DOHH2 (cell line): ENCODE measurements around the gene PRSS38.

ENCODE experiments used
- H3F3A ChIP-seq: fragments of 200-600 bp; sonication (generic), shearing (Covaris generic); 2 replicates; pipeline ENCODE4 v1.6.0; 2016; ENCODE audit warnings: antibody characterized with exemption, mild to moderate bottlenecking; ENCODE audit not compliant: control insufficient read depth, insufficient read depth
- H3K27ac ChIP-seq: fragments of 200-600 bp; sonication (generic); 2 replicates; pipeline ENCODE4 v1.5.1; 2014; ENCODE audit warnings: low read depth, mild to moderate bottlenecking, low read length, moderate library complexity
- H3K27me3 ChIP-seq: fragments of 200-600 bp; sonication (generic); 2 replicates; pipeline ENCODE4 v1.6.1; 2014; ENCODE audit warnings: mild to moderate bottlenecking, low read length, mixed read lengths; ENCODE audit not compliant: control insufficient read depth
- H3K36me3 ChIP-seq: fragments of 200-600 bp; sonication (generic); 2 replicates; pipeline ENCODE4 v1.6.1; 2014; ENCODE audit warnings: mild to moderate bottlenecking, low read length, moderate library complexity, mixed read lengths; ENCODE audit not compliant: control insufficient read depth
- H3K4me1 ChIP-seq: fragments of 200-600 bp; sonication (generic); 2 replicates; pipeline ENCODE4 v1.6.1; 2014; ENCODE audit warnings: mild to moderate bottlenecking, low read length, mixed read lengths; ENCODE audit not compliant: control insufficient read depth
- H3K4me2 ChIP-seq: fragments of 200-600 bp; sonication (generic); 2 replicates; pipeline ENCODE4 v1.6.0; 2014; ENCODE audit warnings: mild to moderate bottlenecking, low read length, moderate library complexity
- H3K4me3 ChIP-seq: fragments of 200-600 bp; sonication (generic); 2 replicates; pipeline ENCODE4 v1.5.1; 2014; ENCODE audit warnings: mild to moderate bottlenecking, low read length, mixed read lengths
- H3K79me2 ChIP-seq: fragments of 200-600 bp; sonication (generic); 2 replicates; pipeline ENCODE4 v1.6.1; 2014; ENCODE audit warnings: mild to moderate bottlenecking, low read length, mixed read lengths; ENCODE audit not compliant: control insufficient read depth
- H3K9me2 ChIP-seq: fragments of 200-600 bp; sonication (generic); replicated peaks from 2 replicates; pipeline ENCODE4 v1.6.1; 2014; ENCODE audit warnings: mild to moderate bottlenecking, low read length, mixed read lengths; ENCODE audit not compliant: control insufficient read depth
- H3K9me3 ChIP-seq: fragments of 200-600 bp; sonication (generic); 2 replicates; pipeline ENCODE4 v1.6.1; 2014; ENCODE audit warnings: antibody characterized with exemption, low read length, mixed read lengths; ENCODE audit not compliant: control insufficient read depth, insufficient read depth
- H4K20me1 ChIP-seq: fragments of 200-600 bp; sonication (generic); 2 replicates; pipeline ENCODE4 v1.6.0; 2014; ENCODE audit warnings: low read depth, mild to moderate bottlenecking, antibody characterized with exemption, low read length, moderate library complexity; ENCODE audit not compliant: control insufficient read depth, insufficient read depth
- EZH2phosphoT487 ChIP-seq: fragments of 200-600 bp; sonication (generic); IDR thresholded peaks from 2 replicates; pipeline ENCODE4 v1.6.1; 2017; ENCODE audit warnings: borderline replicate concordance, mild to moderate bottlenecking, antibody characterized with exemption, low read length, moderate library complexity, mixed read lengths
- TF ChIP-seq, protein P1 (sequence below): fragments of 200-600 bp; sonication (generic); IDR thresholded peaks from one replicate; pipeline ENCODE4 v1.5.1; 2014; ENCODE audit warnings: antibody characterized with exemption, mild to moderate bottlenecking, low read depth, low read length; ENCODE audit not compliant: poor library complexity, severe bottlenecking

Gene PRSS38

DNA sequence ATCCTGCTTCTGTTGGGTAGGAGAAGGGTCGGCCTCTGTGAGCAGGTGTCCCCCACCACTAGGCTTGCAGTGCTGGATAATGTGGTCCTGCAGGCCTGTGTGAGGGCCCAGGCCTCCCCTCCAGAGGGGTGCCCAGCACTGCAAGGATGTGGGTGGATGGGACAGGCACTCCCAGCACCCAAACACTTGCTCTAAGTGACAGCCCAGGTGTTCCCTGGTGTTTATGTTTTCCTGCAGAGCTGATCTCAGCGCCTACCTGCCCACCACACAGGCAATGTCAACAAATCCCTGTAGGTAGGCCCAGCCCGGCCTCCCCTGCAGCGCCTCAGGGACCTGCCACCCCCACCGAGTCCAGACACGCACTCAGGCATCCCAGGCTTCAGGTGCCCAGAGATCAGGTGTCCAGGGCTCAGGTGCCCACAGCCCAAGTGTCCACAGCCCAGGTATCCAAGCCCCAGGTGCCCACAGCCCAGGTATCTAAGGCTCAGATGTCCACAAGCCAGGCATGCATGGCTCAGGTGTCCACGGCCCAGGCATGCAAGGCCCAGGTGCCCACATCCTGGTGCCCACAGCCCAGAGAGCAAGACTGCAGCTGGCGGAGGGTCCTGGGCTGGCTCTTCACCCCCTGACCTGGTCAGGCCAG lies 73.0 kb downstream of the PRSS38 start:
- no peaks in the 10 kb centered on the region for H3K79me2 ChIP-seq
- H3K27ac ChIP-seq: no peak overlapping the region
- no peaks in the 10 kb centered on the region for H3K4me1 ChIP-seq
- no peaks in the 10 kb centered on the region for H3K9me3 ChIP-seq
- H3K9me2 ChIP-seq: no peaks in the 10 kb centered on the region
- H3F3A ChIP-seq: no peaks in the 10 kb centered on the region
- no peak overlapping the region for H3K4me2 ChIP-seq
- no peak for TF ChIP-seq EZH2phosphoT487
- TF ChIP-seq, protein P1, sequence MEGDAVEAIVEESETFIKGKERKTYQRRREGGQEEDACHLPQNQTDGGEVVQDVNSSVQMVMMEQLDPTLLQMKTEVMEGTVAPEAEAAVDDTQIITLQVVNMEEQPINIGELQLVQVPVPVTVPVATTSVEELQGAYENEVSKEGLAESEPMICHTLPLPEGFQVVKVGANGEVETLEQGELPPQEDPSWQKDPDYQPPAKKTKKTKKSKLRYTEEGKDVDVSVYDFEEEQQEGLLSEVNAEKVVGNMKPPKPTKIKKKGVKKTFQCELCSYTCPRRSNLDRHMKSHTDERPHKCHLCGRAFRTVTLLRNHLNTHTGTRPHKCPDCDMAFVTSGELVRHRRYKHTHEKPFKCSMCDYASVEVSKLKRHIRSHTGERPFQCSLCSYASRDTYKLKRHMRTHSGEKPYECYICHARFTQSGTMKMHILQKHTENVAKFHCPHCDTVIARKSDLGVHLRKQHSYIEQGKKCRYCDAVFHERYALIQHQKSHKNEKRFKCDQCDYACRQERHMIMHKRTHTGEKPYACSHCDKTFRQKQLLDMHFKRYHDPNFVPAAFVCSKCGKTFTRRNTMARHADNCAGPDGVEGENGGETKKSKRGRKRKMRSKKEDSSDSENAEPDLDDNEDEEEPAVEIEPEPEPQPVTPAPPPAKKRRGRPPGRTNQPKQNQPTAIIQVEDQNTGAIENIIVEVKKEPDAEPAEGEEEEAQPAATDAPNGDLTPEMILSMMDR: no peak
- H3K4me3 ChIP-seq: no peak overlapping the region
- no peaks in the 10 kb centered on the region for H3K36me3 ChIP-seq
- H4K20me1 ChIP-seq: no peaks in the 10 kb centered on the region
- no peaks in the 10 kb centered on the region for H3K27me3 ChIP-seq

DNA sequence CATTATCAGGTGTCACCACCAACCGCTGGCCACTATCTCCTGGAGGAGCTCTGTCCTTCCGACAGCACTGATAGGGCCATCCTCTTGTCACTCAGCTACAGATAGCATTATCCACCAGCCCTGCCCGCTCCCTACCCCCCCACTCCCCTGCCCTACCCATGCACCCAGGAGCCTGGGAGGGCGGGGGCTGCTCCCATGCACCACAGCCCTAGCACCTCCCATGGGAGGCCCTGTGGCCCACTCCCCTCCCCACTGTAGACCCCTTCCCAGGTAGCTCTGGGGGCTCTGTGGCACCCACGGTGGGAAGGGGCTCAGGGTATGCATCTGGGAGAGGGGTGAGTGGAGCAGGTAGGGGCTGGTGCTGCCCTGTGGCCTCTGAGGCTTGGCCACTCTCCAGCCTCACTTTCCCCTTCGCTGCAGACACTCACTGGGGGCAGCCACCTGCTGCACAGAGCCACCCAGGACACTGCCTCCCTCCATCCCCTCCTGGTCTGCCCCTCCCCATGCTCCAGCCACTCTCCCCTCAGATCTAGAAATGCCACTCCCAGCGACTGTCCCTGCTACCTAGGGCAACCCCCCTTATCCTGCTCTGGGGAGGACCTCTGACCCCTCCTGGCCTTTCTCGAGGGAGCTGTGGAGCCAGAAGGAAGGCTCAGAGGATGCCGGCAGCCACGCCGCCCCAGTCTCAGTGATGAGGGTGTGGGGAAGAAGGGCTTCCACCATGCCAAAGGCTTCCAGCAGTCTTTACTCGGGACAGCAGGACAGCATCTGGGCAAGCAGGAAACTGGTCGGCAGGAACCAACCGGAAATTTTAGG lies 73.8 kb downstream of the PRSS38 start:
- Histone ChIP-seq H3K4me2 (no peak overlapping the region), H3K4me3 (no peak overlapping the region), H3F3A (no peaks in the 10 kb centered on the region), H3K4me1 (no peaks in the 10 kb centered on the region), H3K9me3 (no peaks in the 10 kb centered on the region), H3K36me3 (no peaks in the 10 kb centered on the region), H3K27ac (no peak overlapping the region), H3K79me2 (no peaks in the 10 kb centered on the region), H4K20me1 (no peaks in the 10 kb centered on the region), H3K9me2 (no peaks in the 10 kb centered on the region), H3K27me3 (no peaks in the 10 kb centered on the region)
- TF ChIP-seq, protein P1: no peak
- TF ChIP-seq EZH2phosphoT487: no peak

DNA sequence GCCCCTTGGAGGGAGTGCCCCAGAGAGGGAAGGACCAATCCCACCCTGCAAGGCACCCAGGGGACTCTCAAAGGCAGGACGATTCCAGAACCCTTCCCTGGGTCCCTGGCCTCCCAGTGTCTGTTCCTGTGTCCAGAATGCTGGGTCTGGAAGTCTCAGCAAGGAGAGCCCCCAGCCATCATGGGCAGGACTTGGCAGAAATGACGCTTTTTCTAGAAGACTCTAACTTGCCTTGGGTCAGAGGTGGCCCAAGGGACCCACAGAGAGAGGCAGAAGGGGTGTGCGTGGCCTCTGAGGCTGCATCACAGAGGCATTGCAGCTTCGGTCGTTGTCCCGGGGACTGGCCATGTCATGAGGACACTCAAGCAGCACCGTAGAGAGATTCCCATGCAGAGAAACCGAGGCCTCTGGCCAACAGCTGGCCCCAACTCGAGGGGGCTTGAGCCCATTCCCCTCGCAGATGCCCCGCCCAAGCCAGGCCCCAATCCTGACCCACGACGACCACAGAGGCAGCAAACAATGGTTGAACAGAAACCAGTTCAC lies 74.5 kb downstream of the PRSS38 start:
- Histone ChIP-seq H3K36me3 (no peaks in the 10 kb centered on the region), H3K9me3 (no peaks in the 10 kb centered on the region), H4K20me1 (no peaks in the 10 kb centered on the region), H3K27me3 (no peaks in the 10 kb centered on the region), H3K27ac (no peak overlapping the region), H3F3A (no peaks in the 10 kb centered on the region), H3K4me1 (no peaks in the 10 kb centered on the region), H3K4me3 (no peak overlapping the region), H3K9me2 (no peaks in the 10 kb centered on the region), H3K4me2 (no peak overlapping the region), H3K79me2 (no peaks in the 10 kb centered on the region)
- no peak for TF ChIP-seq EZH2phosphoT487
- TF ChIP-seq, protein P1: no peak
